ENCODE data around the gene SUGP2.

DNA sequence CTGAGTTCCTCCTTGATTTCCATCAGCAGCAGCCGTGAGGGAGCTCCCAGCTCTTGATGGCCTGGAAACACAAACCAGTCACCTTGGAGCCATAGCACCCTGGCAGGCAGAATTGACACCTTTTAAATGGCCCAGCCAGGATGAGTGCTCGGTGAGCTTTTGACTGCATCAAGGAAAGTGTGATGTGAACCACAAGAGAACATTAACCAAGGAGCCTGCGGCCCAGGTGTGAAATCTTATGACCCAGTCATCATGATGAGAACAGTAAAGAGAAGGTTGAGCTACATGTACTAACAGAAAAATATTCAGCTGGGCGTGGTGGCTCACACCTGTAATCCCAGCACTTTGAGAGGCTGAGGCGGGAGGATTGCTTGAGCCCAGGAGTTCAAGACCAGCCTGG lies 22.8 kb downstream of the SUGP2 start:
- TF ChIP-seq, protein P1, sequence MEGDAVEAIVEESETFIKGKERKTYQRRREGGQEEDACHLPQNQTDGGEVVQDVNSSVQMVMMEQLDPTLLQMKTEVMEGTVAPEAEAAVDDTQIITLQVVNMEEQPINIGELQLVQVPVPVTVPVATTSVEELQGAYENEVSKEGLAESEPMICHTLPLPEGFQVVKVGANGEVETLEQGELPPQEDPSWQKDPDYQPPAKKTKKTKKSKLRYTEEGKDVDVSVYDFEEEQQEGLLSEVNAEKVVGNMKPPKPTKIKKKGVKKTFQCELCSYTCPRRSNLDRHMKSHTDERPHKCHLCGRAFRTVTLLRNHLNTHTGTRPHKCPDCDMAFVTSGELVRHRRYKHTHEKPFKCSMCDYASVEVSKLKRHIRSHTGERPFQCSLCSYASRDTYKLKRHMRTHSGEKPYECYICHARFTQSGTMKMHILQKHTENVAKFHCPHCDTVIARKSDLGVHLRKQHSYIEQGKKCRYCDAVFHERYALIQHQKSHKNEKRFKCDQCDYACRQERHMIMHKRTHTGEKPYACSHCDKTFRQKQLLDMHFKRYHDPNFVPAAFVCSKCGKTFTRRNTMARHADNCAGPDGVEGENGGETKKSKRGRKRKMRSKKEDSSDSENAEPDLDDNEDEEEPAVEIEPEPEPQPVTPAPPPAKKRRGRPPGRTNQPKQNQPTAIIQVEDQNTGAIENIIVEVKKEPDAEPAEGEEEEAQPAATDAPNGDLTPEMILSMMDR (IDR thresholded peaks at IDR 0.05), result no peak
- TF ChIP-seq POLR2AphosphoS5 (IDR thresholded peaks at IDR 0.05; ENCODE audit: low read depth, low read length) (no peak), SIN3A (IDR thresholded peaks at IDR 0.05; ENCODE audit: borderline replicate concordance, insufficient read depth, low read depth, low read length) (no peak), TCF7L2 (IDR thresholded peaks at IDR 0.05; ENCODE audit: low read depth, low read length) (no peak)
- TF ChIP-seq, protein P2, sequence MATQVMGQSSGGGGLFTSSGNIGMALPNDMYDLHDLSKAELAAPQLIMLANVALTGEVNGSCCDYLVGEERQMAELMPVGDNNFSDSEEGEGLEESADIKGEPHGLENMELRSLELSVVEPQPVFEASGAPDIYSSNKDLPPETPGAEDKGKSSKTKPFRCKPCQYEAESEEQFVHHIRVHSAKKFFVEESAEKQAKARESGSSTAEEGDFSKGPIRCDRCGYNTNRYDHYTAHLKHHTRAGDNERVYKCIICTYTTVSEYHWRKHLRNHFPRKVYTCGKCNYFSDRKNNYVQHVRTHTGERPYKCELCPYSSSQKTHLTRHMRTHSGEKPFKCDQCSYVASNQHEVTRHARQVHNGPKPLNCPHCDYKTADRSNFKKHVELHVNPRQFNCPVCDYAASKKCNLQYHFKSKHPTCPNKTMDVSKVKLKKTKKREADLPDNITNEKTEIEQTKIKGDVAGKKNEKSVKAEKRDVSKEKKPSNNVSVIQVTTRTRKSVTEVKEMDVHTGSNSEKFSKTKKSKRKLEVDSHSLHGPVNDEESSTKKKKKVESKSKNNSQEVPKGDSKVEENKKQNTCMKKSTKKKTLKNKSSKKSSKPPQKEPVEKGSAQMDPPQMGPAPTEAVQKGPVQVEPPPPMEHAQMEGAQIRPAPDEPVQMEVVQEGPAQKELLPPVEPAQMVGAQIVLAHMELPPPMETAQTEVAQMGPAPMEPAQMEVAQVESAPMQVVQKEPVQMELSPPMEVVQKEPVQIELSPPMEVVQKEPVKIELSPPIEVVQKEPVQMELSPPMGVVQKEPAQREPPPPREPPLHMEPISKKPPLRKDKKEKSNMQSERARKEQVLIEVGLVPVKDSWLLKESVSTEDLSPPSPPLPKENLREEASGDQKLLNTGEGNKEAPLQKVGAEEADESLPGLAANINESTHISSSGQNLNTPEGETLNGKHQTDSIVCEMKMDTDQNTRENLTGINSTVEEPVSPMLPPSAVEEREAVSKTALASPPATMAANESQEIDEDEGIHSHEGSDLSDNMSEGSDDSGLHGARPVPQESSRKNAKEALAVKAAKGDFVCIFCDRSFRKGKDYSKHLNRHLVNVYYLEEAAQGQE (IDR thresholded peaks at IDR 0.05; ENCODE audit: insufficient read depth in 1 of 2, low read depth in 2 of 2, low read length in 1 of 2), result no peak
